ENCODE measurements around the gene BCCIP. TPM values are rescaled to one million over a fixed set of nuclear protein-coding genes. Genes with fewer than 3 reads are reported as not detected.

Gene BCCIP
- total RNA-seq, 4 donors from 2014 or later = 29.5 to 62.0 (median 53.5) TPM

DNA sequence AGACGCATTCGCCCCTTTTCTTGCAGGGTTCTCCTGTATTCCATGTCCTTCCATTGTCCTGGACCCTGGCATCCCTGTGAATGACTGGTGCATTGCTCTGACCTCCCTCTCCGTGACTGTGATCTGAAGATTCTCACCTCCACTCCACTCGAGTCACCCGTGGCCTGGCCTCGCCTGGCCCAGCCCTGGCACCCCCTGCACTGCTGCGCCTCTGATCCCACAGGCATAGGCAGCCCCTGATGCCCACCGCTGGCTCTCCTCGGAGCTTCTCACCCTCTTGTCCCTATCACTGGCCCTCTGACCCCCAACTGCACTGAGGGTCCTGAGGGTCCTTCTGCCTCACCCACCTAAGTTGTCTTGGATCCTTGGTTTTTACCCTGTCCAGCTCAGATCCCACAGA, 45.5 kb upstream of the BCCIP start:
- DNase-seq = no peak
- intact Hi-C loops (cut with DNase I) = no loop called here
- Histone ChIP-seq H3K4me3 (no peak overlapping the region), H3K4me1 (no peaks in the 10 kb centered on the region), H3K9me3 (no peaks in the 10 kb centered on the region), H3K27me3 (peaks cover 0 to 8% (median 0%) of the 10 kb centered on the region in 4 donors), H3K36me3 (no peaks in the 10 kb centered on the region), H3K27ac (no peak overlapping the region)
- TF ChIP-seq, protein P1, sequence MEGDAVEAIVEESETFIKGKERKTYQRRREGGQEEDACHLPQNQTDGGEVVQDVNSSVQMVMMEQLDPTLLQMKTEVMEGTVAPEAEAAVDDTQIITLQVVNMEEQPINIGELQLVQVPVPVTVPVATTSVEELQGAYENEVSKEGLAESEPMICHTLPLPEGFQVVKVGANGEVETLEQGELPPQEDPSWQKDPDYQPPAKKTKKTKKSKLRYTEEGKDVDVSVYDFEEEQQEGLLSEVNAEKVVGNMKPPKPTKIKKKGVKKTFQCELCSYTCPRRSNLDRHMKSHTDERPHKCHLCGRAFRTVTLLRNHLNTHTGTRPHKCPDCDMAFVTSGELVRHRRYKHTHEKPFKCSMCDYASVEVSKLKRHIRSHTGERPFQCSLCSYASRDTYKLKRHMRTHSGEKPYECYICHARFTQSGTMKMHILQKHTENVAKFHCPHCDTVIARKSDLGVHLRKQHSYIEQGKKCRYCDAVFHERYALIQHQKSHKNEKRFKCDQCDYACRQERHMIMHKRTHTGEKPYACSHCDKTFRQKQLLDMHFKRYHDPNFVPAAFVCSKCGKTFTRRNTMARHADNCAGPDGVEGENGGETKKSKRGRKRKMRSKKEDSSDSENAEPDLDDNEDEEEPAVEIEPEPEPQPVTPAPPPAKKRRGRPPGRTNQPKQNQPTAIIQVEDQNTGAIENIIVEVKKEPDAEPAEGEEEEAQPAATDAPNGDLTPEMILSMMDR (IDR thresholded peaks at IDR 0.05) = no peak
- no peak for TF ChIP-seq POLR2A (IDR thresholded peaks at IDR 0.05)
- 93% methylated on average over 9 of the region's 9 CpGs for WGBS, 2 donors

- Histone ChIP-seq H3K27ac (no peak overlapping the region), H3K36me3 (no peaks in the 10 kb centered on the region), H3K27me3 (peaks cover 0 to 5% (median 0%) of the 10 kb centered on the region in 4 donors), H3K9me3 (no peaks in the 10 kb centered on the region), H3K4me3 (no peak overlapping the region), H3K4me1 (no peaks in the 10 kb centered on the region)
- no peak for DNase-seq
- TF ChIP-seq, protein P1 (IDR thresholded peaks at IDR 0.05) = no peak
- no peak for TF ChIP-seq POLR2A (IDR thresholded peaks at IDR 0.05)
- WGBS, 2 donors = 44 to 46% methylated on average over 5 of the region's 5 CpGs
- intact Hi-C loops (cut with DNase I) = no loop called here
These were observed 44.8 kb upstream of the BCCIP start for GRCh38 chr10:125778556-125778955.

DNA sequence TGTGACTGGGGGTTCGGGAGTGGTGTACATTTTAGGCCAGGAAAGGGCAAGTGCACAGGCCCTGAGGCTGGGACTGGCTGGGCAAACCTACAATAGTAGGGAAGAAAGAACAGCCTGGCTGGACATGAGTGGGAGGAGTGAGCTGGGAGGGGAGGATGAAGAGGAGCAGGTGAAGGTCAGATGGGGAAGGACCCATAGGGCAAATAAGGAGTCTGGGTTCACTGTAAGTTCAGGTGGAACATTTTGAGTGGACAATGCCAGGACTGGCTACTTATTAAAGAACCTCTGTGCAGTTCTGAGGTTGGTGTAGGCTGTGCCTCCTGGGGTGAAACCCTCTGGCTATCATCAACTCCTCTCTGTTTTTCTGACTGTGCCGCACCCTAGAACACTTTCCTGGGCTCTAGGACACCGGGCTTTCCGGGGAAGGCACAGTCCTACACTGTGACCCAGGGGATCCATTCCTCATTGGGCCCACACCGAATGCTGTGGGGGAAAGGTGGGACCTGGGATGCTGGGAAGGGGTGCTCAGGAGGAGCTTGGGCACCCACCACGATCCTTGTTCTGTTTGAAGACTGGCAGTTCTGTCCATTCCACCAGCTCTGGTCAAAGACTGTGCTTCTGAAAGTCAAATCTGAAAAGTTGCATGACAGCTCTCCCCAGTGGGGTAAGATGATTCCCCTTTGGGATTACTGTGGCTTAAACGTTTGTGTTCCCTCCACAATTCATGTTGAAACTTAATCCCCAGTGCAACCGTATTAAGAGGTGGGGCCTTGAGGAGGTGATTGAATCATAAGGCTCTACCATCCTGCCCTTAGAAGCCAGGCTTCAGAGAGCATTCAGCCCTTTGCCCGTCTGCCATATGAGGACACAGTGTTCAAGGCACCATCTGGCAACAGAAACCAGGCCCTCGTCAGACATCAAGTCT, 43.7 kb upstream of the BCCIP start:
- TF ChIP-seq, protein P1 (IDR thresholded peaks at IDR 0.05) = no peak
- TF ChIP-seq POLR2A (IDR thresholded peaks at IDR 0.05) = no peak
- Histone ChIP-seq H3K27ac (no peak overlapping the region), H3K36me3 (no peaks in the 10 kb centered on the region), H3K4me3 (no peak overlapping the region), H3K4me1 (no peaks in the 10 kb centered on the region), H3K27me3 (no peaks in the 10 kb centered on the region), H3K9me3 (no peaks in the 10 kb centered on the region)
- intact Hi-C loops (cut with DNase I) = no loop called here
- WGBS, 2 donors = 61 to 67% methylated on average over 6 to 7 of the region's 10 CpGs
- DNase-seq = no peak

DNA sequence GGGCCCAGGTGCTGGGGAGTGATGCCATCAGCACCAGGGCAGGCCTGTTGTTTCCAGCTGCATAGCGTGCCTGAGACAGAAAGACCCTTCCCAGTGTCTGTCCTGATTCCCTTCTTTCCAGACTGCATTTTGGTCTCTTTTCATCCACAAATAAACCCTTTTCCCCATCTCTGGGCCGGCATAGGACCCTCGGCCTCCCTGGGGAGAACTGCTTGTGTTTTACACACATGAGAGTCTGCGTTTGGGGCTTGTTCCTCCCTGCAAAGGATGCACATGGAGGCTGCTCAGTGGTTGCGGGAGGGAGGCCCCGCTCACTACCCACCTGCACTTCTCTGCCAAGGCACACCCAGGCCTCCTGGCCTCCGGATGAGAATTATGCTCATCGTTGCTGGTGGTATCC, 42.0 kb upstream of the BCCIP start:
- Histone ChIP-seq H3K36me3 (no peaks in the 10 kb centered on the region), H3K27ac (no peak overlapping the region), H3K27me3 (no peaks in the 10 kb centered on the region), H3K4me1 (no peaks in the 10 kb centered on the region), H3K4me3 (no peak overlapping the region), H3K9me3 (no peaks in the 10 kb centered on the region)
- TF ChIP-seq, protein P1 (IDR thresholded peaks at IDR 0.05) = no peak
- TF ChIP-seq POLR2A (IDR thresholded peaks at IDR 0.05) = no peak
- WGBS, 2 donors = 93 to 100% methylated on average over 3 to 5 of the region's 8 CpGs
- intact Hi-C loops (cut with DNase I) = no loop called here
- no peak for DNase-seq

- WGBS, 2 donors = 88 to 91% methylated on average over 10 to 11 of the region's 11 CpGs
- TF ChIP-seq POLR2A (IDR thresholded peaks at IDR 0.05) = no peak
- Histone ChIP-seq H3K27me3 (no peaks in the 10 kb centered on the region), H3K36me3 (no peaks in the 10 kb centered on the region), H3K27ac (no peak overlapping the region), H3K4me3 (no peak overlapping the region), H3K4me1 (no peaks in the 10 kb centered on the region), H3K9me3 (no peaks in the 10 kb centered on the region)
- DNase-seq = no peak
- intact Hi-C loops (cut with DNase I) = no loop called here
These were observed 41.3 kb upstream of the BCCIP start for GRCh38 chr10:125782054-125782453.

Data from esophagus squamous epithelium (tissue), 5 donors.